ENCODE results near the gene IKZF4. TPM values are rescaled to one million over a fixed set of nuclear protein-coding genes. Genes with fewer than 3 reads are reported as not detected.

The IKZF4 gene
- polyA plus RNA-seq, 1 donor (not counting 4 experiments of a cell fraction or from before 2014, with no cell fraction given): 1.1 TPM

- Histone ChIP-seq H3K79me2 (ENCODE audit: control insufficient read depth, insufficient read depth, low read length) (no peaks in the 10 kb centered on the region), H3K4me3 (ENCODE audit: control insufficient read depth in 2 of 3, extremely low read depth in 1 of 3, insufficient read depth in 2 of 3, low read depth in 1 of 3, low read length in 3 of 3) (no peak overlapping the region), H3K36me3 (ENCODE audit: control insufficient read depth in 2 of 2, extremely low read depth in 1 of 2, insufficient read depth in 2 of 2, low read length in 2 of 2) (no peaks in the 10 kb centered on the region), H3K27me3 (ENCODE audit: control insufficient read depth, extremely low read depth, insufficient read depth, low read length) (no peaks in the 10 kb centered on the region), H4K20me1 (ENCODE audit: control insufficient read depth, extremely low read depth, insufficient read depth, low read length) (no peaks in the 10 kb centered on the region), H2AFZ (ENCODE audit: control insufficient read depth, low read length) (no peak overlapping the region), H3K4me1 (ENCODE audit: control insufficient read depth, extremely low read depth, insufficient read depth, low read length) (no peaks in the 10 kb centered on the region), H3K4me2 (ENCODE audit: control insufficient read depth, extremely low read depth, insufficient read depth, low read depth, low read length) (no peak overlapping the region), H3K9me3 (ENCODE audit: control insufficient read depth, low read depth, low read length) (no peaks in the 10 kb centered on the region), H3K27ac (ENCODE audit: control insufficient read depth, insufficient read depth, low read length) (no peak overlapping the region), H3K9me1 (ENCODE audit: control insufficient read depth, extremely low read depth, insufficient read depth, low read length) (no peaks in the 10 kb centered on the region), H3K9ac (ENCODE audit: control insufficient read depth, extremely low read depth, insufficient read depth, low read length) (no peak overlapping the region)
- DNase-seq (ENCODE audit: low read depth, low spot score): no peak
- dilution Hi-C loops (cut with MboI; ENCODE audit: extremely low pct_ligation_motif_present, low sequenced_read_pairs): no loop called here
- TF ChIP-seq CTCF (optimal IDR thresholded peaks at IDR 0.05 in 1 of 3, IDR thresholded peaks at IDR 0.05 in 1 of 3, conservative IDR thresholded peaks at IDR 0.05 in 1 of 3; ENCODE audit: extremely low read depth in 1 of 3, insufficient read depth in 2 of 3, low read length in 3 of 3) (no peak), EZH2 (IDR thresholded peaks at IDR 0.05; ENCODE audit: low read length) (no peak)
- FAIRE-seq: no peak
These were observed 1.1 kb downstream of the IKZF4 start for GRCh38 chr12:56021889-56022497.

- no peaks in the 10 kb centered on the region for H3K27me3 ChIP-seq (ENCODE audit: control insufficient read depth, extremely low read depth, insufficient read depth, low read length)
- no peaks in the 10 kb centered on the region for H3K9me3 ChIP-seq (ENCODE audit: control insufficient read depth, low read depth, low read length)
- no peak overlapping the region for H2AFZ ChIP-seq (ENCODE audit: control insufficient read depth, low read length)
- H3K27ac ChIP-seq (ENCODE audit: control insufficient read depth, insufficient read depth, low read length): peak overlapping the region; percentile 15
- no peaks in the 10 kb centered on the region for H3K9me1 ChIP-seq (ENCODE audit: control insufficient read depth, extremely low read depth, insufficient read depth, low read length)
- no peaks in the 10 kb centered on the region for H3K79me2 ChIP-seq (ENCODE audit: control insufficient read depth, insufficient read depth, low read length)
- no peak overlapping the region for H3K4me3 ChIP-seq (ENCODE audit: control insufficient read depth in 2 of 3, extremely low read depth in 1 of 3, insufficient read depth in 2 of 3, low read depth in 1 of 3, low read length in 3 of 3)
- DNase-seq (ENCODE audit: low read depth, low spot score): no peak
- FAIRE-seq: peak; percentile 23
- peak overlapping the region; percentile 51 for H3K4me2 ChIP-seq (ENCODE audit: control insufficient read depth, extremely low read depth, insufficient read depth, low read depth, low read length)
- TF ChIP-seq CTCF (optimal IDR thresholded peaks at IDR 0.05 in 1 of 3, IDR thresholded peaks at IDR 0.05 in 1 of 3, conservative IDR thresholded peaks at IDR 0.05 in 1 of 3; ENCODE audit: extremely low read depth in 1 of 3, insufficient read depth in 2 of 3, low read length in 3 of 3): no peak
- no peak for TF ChIP-seq EZH2 (IDR thresholded peaks at IDR 0.05; ENCODE audit: low read length)
- no peaks in the 10 kb centered on the region for H3K36me3 ChIP-seq (ENCODE audit: control insufficient read depth in 2 of 2, extremely low read depth in 1 of 2, insufficient read depth in 2 of 2, low read length in 2 of 2)
- dilution Hi-C loops (cut with MboI; ENCODE audit: extremely low pct_ligation_motif_present, low sequenced_read_pairs): no loop called here
- H3K9ac ChIP-seq (ENCODE audit: control insufficient read depth, extremely low read depth, insufficient read depth, low read length): no peak overlapping the region
- peaks cover 14% of the 10 kb centered on the region for H3K4me1 ChIP-seq (ENCODE audit: control insufficient read depth, extremely low read depth, insufficient read depth, low read length)
- no peaks in the 10 kb centered on the region for H4K20me1 ChIP-seq (ENCODE audit: control insufficient read depth, extremely low read depth, insufficient read depth, low read length)
These were observed 7.8 kb downstream of the IKZF4 start for GRCh38 chr12:56028511-56029165.
